K562 (cell line): Measurements from ENCODE around the gene DHPS. TPM values are rescaled to one million over a fixed set of nuclear protein-coding genes. Genes with fewer than 3 reads are reported as not detected.

Source experiments
- BCLAF1 ChIP-seq, 2 experiments: fragments of 450-650 bp in 1 of 2; IDR thresholded peaks; 2 replicates each; pipeline ENCODE4 v1.6.1; 2011 to 2017; ENCODE audit warnings: low read depth in 2 of 2, antibody characterized with exemption in 1 of 2, borderline replicate concordance in 1 of 2, low read length in 1 of 2, mild to moderate bottlenecking in 1 of 2, mixed read lengths in 1 of 2; ENCODE audit not compliant: control insufficient read depth in 1 of 2
- CXXC5 ChIP-seq: fragments of 250-450 bp; sonication (Bioruptor Pico); IDR thresholded peaks from 2 replicates; pipeline ENCODE4 v1.8.0; 2022; ENCODE audit warnings: inconsistent platforms, mild to moderate bottlenecking, moderate library complexity
- MCM2 ChIP-seq: fragments of 450-650 bp; IDR thresholded peaks from 2 replicates; pipeline ENCODE4 v1.6.1; 2017; ENCODE audit warnings: low read depth, mild to moderate bottlenecking
- MGA ChIP-seq: fragments of 450-650 bp; IDR thresholded peaks from 2 replicates; pipeline ENCODE4 v1.6.1; 2016; ENCODE audit warnings: mild to moderate bottlenecking, moderate library complexity
- RBM34 ChIP-seq: fragments of 200-400 bp; formaldehyde crosslinking; IDR thresholded peaks from 2 replicates; pipeline ENCODE4 v1.6.1; 2018; ENCODE audit warnings: low read length, borderline replicate concordance; ENCODE audit not compliant: insufficient read depth
- ZNF41 ChIP-seq: fragments of 250-450 bp; sonication (Bioruptor Pico); conservative IDR thresholded peaks from 2 replicates; pipeline ENCODE4 v1.4.0; 2020; ENCODE audit warnings: mild to moderate bottlenecking
- ZNF77 ChIP-seq: fragments of 250-450 bp; sonication (Bioruptor Pico); IDR thresholded peaks from 2 replicates; pipeline ENCODE4 v1.5.0; 2020
- ZZZ3 ChIP-seq: fragments of 450-650 bp; IDR thresholded peaks from 2 replicates; pipeline ENCODE4 v1.6.1; 2016; ENCODE audit warnings: antibody characterized with exemption, mild to moderate bottlenecking, moderate library complexity
- polyA plus RNA-seq, 8 experiments: library from polyadenylated mRNA; depleted of rRNA in 4 of 8; stranded (reverse) in 5 of 8; unstranded in 3 of 8; fragments of >200 nt; fragmentation: Nextera tagmentation in 2 of 8; fragmentation: Illumina TruSeq in 1 of 8; extraction: Ambion mirVana in 2 of 8; extraction: Trizol in 1 of 8; gene quantifications; 2 replicates each; pipeline versions ENCODE4 v1.2.1 to v1.2.3, GENCODE V29; 2011 to 2014; ENCODE audit warnings: inconsistent platforms in 1 of 8, missing spikeins in 1 of 8
- total RNA-seq, 7 experiments: library from RNA; depleted of rRNA in 6 of 7; stranded (reverse); fragments of >200 nt in 6 of 7; fragmentation: Illumina TruSeq in 2 of 7; extraction: Trizol in 2 of 7; gene quantifications; 2 replicates each; pipeline versions ENCODE4 v1.2.1 to v1.2.3, GENCODE V29; 2011 to 2021; ENCODE audit warnings: low replicate concordance in 1 of 7

DHPS gene
- total and polyA plus RNA-seq, 9 of the 15 experiments (the other 6 are each of a cell fraction or from before 2014, with no cell fraction given) = 47.1 to 110 (median 79.9) TPM

GRCh38 chr19:12666265-12667048, 15.2 kb downstream of the DHPS start, which contains the start of the genes MAN2B1 and WDR83 (continued):
- TF ChIP-seq MGA = no peak
- TF ChIP-seq ZNF41 (CRISPR knock-in tag) = 0 out of 2 replicates have a peak, but pooled peaks have one; percentile 10
- no peak for TF ChIP-seq MCM2
- no peak for TF ChIP-seq BCLAF1 (IDR thresholded peaks at IDR 0.05; ENCODE audit: borderline replicate concordance in 1 of 2, control insufficient read depth in 1 of 2, low read depth in 2 of 2, low read length in 1 of 2)
- TF ChIP-seq ZZZ3 = no peak
- 0 out of 2 replicates have a peak, but pooled peaks have one; percentile 33 for TF ChIP-seq CXXC5 (CRISPR knock-in tag)
- TF ChIP-seq ZNF77 (CRISPR knock-in tag) = no peak
- TF ChIP-seq RBM34 = no peak
